HL-60 (cell line): ENCODE data around the gene SUCNR1.
"Not testable (repeated sequence)": the region's sequence is repeated elsewhere in the genome, so short reads cannot be mapped to it uniquely, and the experiment has no call there.

ENCODE experiments used
- DNase-seq, 2 experiments: peaks; one replicate each; pipeline ENCODE4 v3.0.0-alpha.2; 2010 to 2020; ENCODE audit warnings: low read depth in 1 of 2, low spot score in 1 of 2
- H3K27ac ChIP-seq: fragments of 250-450 bp; sonication (Bioruptor Pico); replicated peaks from 2 replicates; pipeline ENCODE4 v1.5.1; 2020; ENCODE audit warnings: mild to moderate bottlenecking, moderate library complexity
- H3K27me3 ChIP-seq: fragments of 250-450 bp; sonication (Bioruptor Pico); 2 replicates; pipeline ENCODE4 v1.5.1; 2021; ENCODE audit warnings: mild to moderate bottlenecking, moderate library complexity; ENCODE audit not compliant: insufficient read depth, poor library complexity, severe bottlenecking
- H3K4me3 ChIP-seq: replicated peaks from 2 replicates; pipeline ENCODE4 v1.5.1; 2011; ENCODE audit warnings: mild to moderate bottlenecking, control low read depth, low read length; ENCODE audit not compliant: insufficient read depth
- GABPA ChIP-seq: IDR thresholded peaks from 2 replicates; pipeline ENCODE4 v1.6.1; 2012; ENCODE audit warnings: low read depth
- POLR2AphosphoS5 ChIP-seq: IDR thresholded peaks from 2 replicates; pipeline ENCODE4 v1.6.1; 2012; ENCODE audit warnings: low read depth
- SPI1 ChIP-seq: IDR thresholded peaks from 2 replicates; pipeline ENCODE4 v1.6.1; 2012; ENCODE audit warnings: low read depth, mild to moderate bottlenecking, borderline replicate concordance
- TF ChIP-seq, protein P1 (sequence below): IDR thresholded peaks from 2 replicates; pipeline ENCODE4 v1.6.1; 2012; ENCODE audit warnings: low read depth; ENCODE audit not compliant: insufficient replicate concordance
- TF ChIP-seq, protein P2 (sequence below): IDR thresholded peaks from one replicate; pipeline ENCODE4 v1.5.1; 2011; ENCODE audit warnings: low read length, control low read depth, inconsistent platforms; ENCODE audit not compliant: insufficient read depth

SUCNR1 gene

DNA sequence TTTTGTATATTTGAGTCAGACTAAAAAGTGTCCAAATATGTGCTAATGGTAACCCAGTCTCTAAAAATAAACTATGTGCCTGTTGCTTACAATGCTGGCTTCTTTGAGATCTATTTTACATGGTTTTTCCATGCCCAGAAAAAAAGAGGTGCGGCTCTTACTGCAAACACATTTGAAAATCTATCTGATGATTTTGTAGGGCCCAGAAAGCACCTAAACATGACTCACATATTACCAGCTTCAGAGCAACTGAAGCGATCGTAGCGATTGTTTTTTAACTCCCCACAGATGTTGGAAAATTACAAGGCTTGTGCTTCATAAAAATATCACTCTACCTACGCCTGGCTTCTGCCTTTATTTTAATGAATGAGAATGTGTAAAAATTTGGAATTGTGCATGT, 53.5 kb downstream of the SUCNR1 start:
- Histone ChIP-seq H3K27me3 (no peaks in the 10 kb centered on the region), H3K4me3 (no peak overlapping the region), H3K27ac (no peak overlapping the region)
- no peak for DNase-seq
- TF ChIP-seq, protein P1, sequence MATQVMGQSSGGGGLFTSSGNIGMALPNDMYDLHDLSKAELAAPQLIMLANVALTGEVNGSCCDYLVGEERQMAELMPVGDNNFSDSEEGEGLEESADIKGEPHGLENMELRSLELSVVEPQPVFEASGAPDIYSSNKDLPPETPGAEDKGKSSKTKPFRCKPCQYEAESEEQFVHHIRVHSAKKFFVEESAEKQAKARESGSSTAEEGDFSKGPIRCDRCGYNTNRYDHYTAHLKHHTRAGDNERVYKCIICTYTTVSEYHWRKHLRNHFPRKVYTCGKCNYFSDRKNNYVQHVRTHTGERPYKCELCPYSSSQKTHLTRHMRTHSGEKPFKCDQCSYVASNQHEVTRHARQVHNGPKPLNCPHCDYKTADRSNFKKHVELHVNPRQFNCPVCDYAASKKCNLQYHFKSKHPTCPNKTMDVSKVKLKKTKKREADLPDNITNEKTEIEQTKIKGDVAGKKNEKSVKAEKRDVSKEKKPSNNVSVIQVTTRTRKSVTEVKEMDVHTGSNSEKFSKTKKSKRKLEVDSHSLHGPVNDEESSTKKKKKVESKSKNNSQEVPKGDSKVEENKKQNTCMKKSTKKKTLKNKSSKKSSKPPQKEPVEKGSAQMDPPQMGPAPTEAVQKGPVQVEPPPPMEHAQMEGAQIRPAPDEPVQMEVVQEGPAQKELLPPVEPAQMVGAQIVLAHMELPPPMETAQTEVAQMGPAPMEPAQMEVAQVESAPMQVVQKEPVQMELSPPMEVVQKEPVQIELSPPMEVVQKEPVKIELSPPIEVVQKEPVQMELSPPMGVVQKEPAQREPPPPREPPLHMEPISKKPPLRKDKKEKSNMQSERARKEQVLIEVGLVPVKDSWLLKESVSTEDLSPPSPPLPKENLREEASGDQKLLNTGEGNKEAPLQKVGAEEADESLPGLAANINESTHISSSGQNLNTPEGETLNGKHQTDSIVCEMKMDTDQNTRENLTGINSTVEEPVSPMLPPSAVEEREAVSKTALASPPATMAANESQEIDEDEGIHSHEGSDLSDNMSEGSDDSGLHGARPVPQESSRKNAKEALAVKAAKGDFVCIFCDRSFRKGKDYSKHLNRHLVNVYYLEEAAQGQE: no peak
- no peak for TF ChIP-seq POLR2AphosphoS5
- no peak for TF ChIP-seq GABPA
- TF ChIP-seq, protein P2, sequence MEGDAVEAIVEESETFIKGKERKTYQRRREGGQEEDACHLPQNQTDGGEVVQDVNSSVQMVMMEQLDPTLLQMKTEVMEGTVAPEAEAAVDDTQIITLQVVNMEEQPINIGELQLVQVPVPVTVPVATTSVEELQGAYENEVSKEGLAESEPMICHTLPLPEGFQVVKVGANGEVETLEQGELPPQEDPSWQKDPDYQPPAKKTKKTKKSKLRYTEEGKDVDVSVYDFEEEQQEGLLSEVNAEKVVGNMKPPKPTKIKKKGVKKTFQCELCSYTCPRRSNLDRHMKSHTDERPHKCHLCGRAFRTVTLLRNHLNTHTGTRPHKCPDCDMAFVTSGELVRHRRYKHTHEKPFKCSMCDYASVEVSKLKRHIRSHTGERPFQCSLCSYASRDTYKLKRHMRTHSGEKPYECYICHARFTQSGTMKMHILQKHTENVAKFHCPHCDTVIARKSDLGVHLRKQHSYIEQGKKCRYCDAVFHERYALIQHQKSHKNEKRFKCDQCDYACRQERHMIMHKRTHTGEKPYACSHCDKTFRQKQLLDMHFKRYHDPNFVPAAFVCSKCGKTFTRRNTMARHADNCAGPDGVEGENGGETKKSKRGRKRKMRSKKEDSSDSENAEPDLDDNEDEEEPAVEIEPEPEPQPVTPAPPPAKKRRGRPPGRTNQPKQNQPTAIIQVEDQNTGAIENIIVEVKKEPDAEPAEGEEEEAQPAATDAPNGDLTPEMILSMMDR: no peak
- no peak for TF ChIP-seq SPI1

DNA sequence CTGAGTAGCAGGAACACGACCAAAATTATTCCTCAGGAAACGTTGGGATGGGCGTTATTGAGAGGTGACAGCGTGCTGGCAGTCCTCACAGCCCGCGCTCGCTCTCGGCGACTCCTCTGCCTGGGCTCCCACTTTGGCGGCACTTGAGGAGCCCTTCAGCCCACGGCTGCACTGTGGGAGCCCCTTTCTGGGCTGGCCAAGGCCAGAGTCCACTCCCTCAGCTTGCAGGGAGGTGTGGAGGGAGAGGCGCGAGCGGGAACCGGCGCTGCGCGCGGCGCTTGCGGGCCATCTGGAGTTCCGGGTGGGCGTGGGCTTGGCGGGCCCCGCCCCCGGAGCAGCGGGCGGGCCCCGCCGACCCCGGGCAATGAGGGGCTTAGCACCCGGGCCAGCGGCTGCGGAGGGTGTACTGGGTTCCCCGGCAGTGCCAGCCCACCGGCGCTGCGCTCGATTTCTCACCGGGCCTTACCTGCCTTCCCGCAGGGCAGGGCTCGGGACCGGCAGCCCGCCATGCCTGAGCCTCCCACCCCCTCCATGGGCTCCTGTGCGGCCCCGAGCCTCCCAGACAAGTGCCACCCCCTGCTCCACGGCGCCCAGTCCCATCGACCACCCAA, 54.6 kb downstream of the SUCNR1 start:
- not testable (repeated sequence) for H3K27me3 ChIP-seq, H3K27ac ChIP-seq, H3K4me3 ChIP-seq, DNase-seq

DNA sequence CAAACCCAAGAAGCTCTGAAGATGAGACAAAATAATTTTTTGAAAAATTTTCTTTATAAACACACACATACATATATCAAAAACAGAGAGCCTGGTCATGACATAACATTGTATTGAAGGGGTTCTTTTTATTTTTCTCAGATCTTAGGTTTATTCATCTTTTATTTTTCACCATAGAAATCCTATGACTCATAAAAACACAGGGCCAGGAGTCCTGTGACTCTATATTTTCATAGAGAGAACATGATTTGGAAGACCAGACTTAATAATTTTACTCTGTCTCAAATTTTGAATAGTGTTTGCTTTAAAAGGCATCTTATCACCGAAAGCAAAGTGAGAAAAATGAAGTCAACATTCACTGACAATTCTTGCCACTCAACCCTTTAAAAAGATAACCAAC, 57.7 kb downstream of the SUCNR1 start:
- Histone ChIP-seq H3K27me3 (no peaks in the 10 kb centered on the region), H3K4me3 (no peak overlapping the region), H3K27ac (no peak overlapping the region)

DNA sequence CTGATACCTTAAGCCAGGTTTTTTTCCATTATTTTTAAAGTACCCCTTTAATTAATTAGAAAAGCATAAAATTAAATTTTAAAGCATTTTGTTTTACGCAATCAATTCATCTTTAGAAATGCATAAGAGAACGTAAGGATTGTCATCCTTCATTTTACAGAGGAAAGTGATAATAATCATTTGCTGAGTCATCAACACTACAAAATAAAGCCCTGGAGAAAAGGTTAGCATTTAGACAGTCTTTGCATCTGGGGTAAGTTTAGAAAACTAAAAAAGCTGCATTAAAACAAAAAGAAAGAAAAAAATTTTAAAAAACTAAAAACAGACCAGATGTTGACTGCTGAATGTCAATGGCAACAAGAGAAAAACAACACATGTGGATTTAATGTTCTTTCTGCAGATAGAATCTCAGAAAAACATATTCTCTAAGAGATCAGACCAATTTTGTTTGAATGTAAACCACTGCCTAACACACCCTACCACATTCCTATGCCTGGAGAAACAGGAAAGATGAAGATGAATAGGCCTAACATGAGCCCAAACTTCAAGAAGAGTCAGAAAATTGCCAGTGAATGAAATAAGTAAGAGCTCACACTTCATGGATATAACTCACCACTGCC, 59.9 kb downstream of the SUCNR1 start:
- no peaks in the 10 kb centered on the region for H3K27me3 ChIP-seq
- no peak for DNase-seq

More for the DNA sequence above, 57.7 kb downstream of the SUCNR1 start:
- DNase-seq: no peak
- TF ChIP-seq, protein P1: no peak
- TF ChIP-seq, protein P2: no peak

More for the DNA sequence above, 59.9 kb downstream of the SUCNR1 start:
- TF ChIP-seq, protein P2: no peak
- no peak overlapping the region for H3K4me3 ChIP-seq
- H3K27ac ChIP-seq: peak overlapping the region; percentile 88
